K562 (cell line): ENCODE measurements around the gene TM9SF4. TPM values are rescaled to one million over a fixed set of nuclear protein-coding genes. Genes with fewer than 3 reads are reported as not detected.

Source experiments
- ATAC-seq: fragments of 200-7000 bp; cut with Tn5 transposase; 3 replicates; pipeline ENCODE4 v1.9.1; 2020; ENCODE audit warnings: moderate library complexity
- BruUV-seq: library from RNA; stranded (reverse); fragments of 400-500 nt; replicated peaks from 2 replicates; lab custom pipeline; 2021; lab: Mats Ljungman, UMichigan
- CTCF ChIA-PET: fragments of 300-600 bp; formaldehyde crosslinking; extraction: SDS; loops from one replicate; lab custom pipeline; 2021; ENCODE audit warnings: low intra/inter-chr PET ratio; lab: Yijun Ruan, JAX
- POLR2A ChIA-PET: fragments of 300-600, 350-650 bp; sonication (Branson Sonifier 250); formaldehyde crosslinking; extraction: SDS; loops from one replicate; lab custom pipeline; 2021; ENCODE audit warnings: antibody characterized with exemption, inconsistent platforms; lab: Yijun Ruan, JAX
- DNase-seq, 4 experiments: peaks; one replicate each; pipeline versions ENCODE4 v3.0.0 to v3.0.0-alpha.2; 2011 to 2018; ENCODE audit warnings: low spot score in 3 of 4, mixed read lengths in 3 of 4; ENCODE audit errors: extremely low read depth in 1 of 4
- FAIRE-seq: peaks from 2 replicates; lab custom pipeline; 2011; peaks lifted over from hg19 to GRCh38; lab: Jason Lieb, UNC
- H2AFZ ChIP-seq: 2 replicates; pipeline ENCODE4 v1.6.0; 2011; ENCODE audit warnings: low read depth, low read length, control low read depth, inconsistent platforms
- H3K27ac ChIP-seq: fragments of 200-600 bp; 3 replicates; pipeline ENCODE4 v1.8.0; 2011; ENCODE audit warnings: low read depth, mild to moderate bottlenecking, control low read depth, inconsistent platforms, low read length, moderate library complexity, mixed read lengths; ENCODE audit errors: extremely low read depth
- H3K27me3 ChIP-seq, 2 experiments: fragments of 300-600 bp in 1 of 2; 2 replicates in 1 of 2; 3 replicates in 1 of 2; pipeline versions ENCODE4 v1.6.0 to v1.8.0; 2011; ENCODE audit warnings: inconsistent platforms in 2 of 2, low read length in 2 of 2, mild to moderate bottlenecking in 1 of 2, mixed read lengths in 1 of 2, moderate library complexity in 1 of 2; ENCODE audit not compliant: control insufficient read depth in 2 of 2, insufficient read depth in 2 of 2
- H3K36me3 ChIP-seq: fragments of 300-600 bp; 3 replicates; pipeline ENCODE4 v1.8.0; 2011; ENCODE audit warnings: mild to moderate bottlenecking, low read length, inconsistent platforms; ENCODE audit not compliant: control insufficient read depth, insufficient read depth
- H3K4me1 ChIP-seq, 2 experiments: fragments of 200-600 bp in 1 of 2; replicated peaks in 1 of 2; 2 replicates in 1 of 2; 3 replicates in 1 of 2; pipeline versions ENCODE4 v1.5.1 to v1.8.0; 2011; ENCODE audit warnings: inconsistent platforms in 2 of 2, low read length in 2 of 2, mild to moderate bottlenecking in 1 of 2, mixed read lengths in 1 of 2, moderate library complexity in 1 of 2; ENCODE audit not compliant: control insufficient read depth in 2 of 2, insufficient read depth in 2 of 2
- H3K4me2 ChIP-seq: 2 replicates; pipeline ENCODE4 v1.6.1; 2011; ENCODE audit warnings: low read length, control low read depth, inconsistent platforms, mixed read lengths; ENCODE audit not compliant: insufficient read depth
- H3K4me3 ChIP-seq: fragments of 200-600 bp; sonication (generic), shearing (Covaris generic); 2 replicates; pipeline ENCODE4 v1.5.1; 2016; ENCODE audit warnings: control low read depth, inconsistent platforms
- H3K79me2 ChIP-seq: fragments of 200-600 bp; 3 replicates; pipeline ENCODE4 v1.8.0; 2011; ENCODE audit warnings: low read length, inconsistent platforms; ENCODE audit not compliant: control insufficient read depth, insufficient read depth
- H3K9ac ChIP-seq, 2 experiments: 2 replicates each; pipeline versions ENCODE4 v1.6.0 to v1.6.1; 2011; ENCODE audit warnings: low read depth in 2 of 2, low read length in 2 of 2, control low read depth in 1 of 2, inconsistent platforms in 1 of 2, mild to moderate bottlenecking in 1 of 2, mixed read lengths in 1 of 2; ENCODE audit not compliant: insufficient read depth in 1 of 2
- H3K9me1 ChIP-seq: one replicate; pipeline ENCODE4 v1.6.0; 2011; ENCODE audit warnings: inconsistent platforms, mild to moderate bottlenecking, low read length, moderate library complexity; ENCODE audit not compliant: control insufficient read depth, insufficient read depth
- H3K9me3 ChIP-seq: replicated peaks from 2 replicates; pipeline ENCODE4 v1.5.1; 2011; ENCODE audit warnings: low read depth, low read length, inconsistent platforms; ENCODE audit not compliant: control insufficient read depth, insufficient read depth
- H4K20me1 ChIP-seq: replicated peaks from 2 replicates; pipeline ENCODE4 v1.6.1; 2011; ENCODE audit warnings: low read length, inconsistent platforms, mixed read lengths; ENCODE audit not compliant: control insufficient read depth, insufficient read depth
- MAFF ChIP-seq: IDR thresholded peaks from 2 replicates; pipeline ENCODE4 v1.6.1; 2012; ENCODE audit warnings: low read length, improper control_type of control experiment
- RCOR1 ChIP-seq, 2 experiments: IDR thresholded peaks; 2 replicates each; pipeline ENCODE4 v1.6.1; 2012; ENCODE audit warnings: low read depth in 2 of 2, low read length in 2 of 2, borderline replicate concordance in 1 of 2, improper control_type of control experiment in 1 of 2
- SREBF2 ChIP-seq: sonication (generic); formaldehyde crosslinking; IDR thresholded peaks from 2 replicates; pipeline ENCODE4 v1.4.0; 2020; ENCODE audit warnings: mild to moderate bottlenecking, missing genetic modification reagents
- TBP ChIP-seq: optimal IDR thresholded peaks from 2 replicates; pipeline ENCODE3; 2011; ENCODE audit warnings: low read depth, low read length, improper control_type of control experiment
- ZNF586 ChIP-seq: fragments of 450-650 bp; formaldehyde crosslinking; conservative IDR thresholded peaks from 2 replicates; pipeline ENCODE4 v1.4.0; 2020; ENCODE audit warnings: mild to moderate bottlenecking, moderate library complexity
- ZNF589 ChIP-seq: fragments of 200-800 bp; sonication (Bioruptor generic); IDR thresholded peaks from 2 replicates; pipeline ENCODE4 v1.6.1; 2016; ENCODE audit warnings: low read depth, missing genetic modification characterization, missing compliant biosample characterization
- ZNF764 ChIP-seq: fragments of 250-450 bp; sonication (Bioruptor Pico); IDR thresholded peaks from 2 replicates; pipeline ENCODE4 v1.4.0; 2020; ENCODE audit warnings: low read depth, mild to moderate bottlenecking, moderate library complexity
- WGBS: fragments of 100-300 bp; shearing (Covaris generic); methylation state at CpG from one replicate; pipeline ENCODE4 v1.1.6; 2016; ENCODE audit warnings: low coverage, mixed read lengths; ENCODE audit not compliant: insufficient coverage; ENCODE audit errors: missing lambda C conversion rate; 5-methylcytosine and 5-hydroxymethylcytosine counted together
- in situ Hi-C: fragments of 300-500 bp; cut with MboI; formaldehyde crosslinking; loops from 4 replicates; pipeline ENCODE4 v1.15.0; 2018; ENCODE audit warnings: inconsistent platforms, mixed read lengths
- intact Hi-C: fragments of 100-400 bp; cut with micrococcal nuclease; formaldehyde crosslinking; loops from 2 replicates; pipeline ENCODE4 v1.14.2; 2022
- polyA plus RNA-seq, 8 experiments: library from polyadenylated mRNA; depleted of rRNA in 4 of 8; stranded (reverse) in 5 of 8; unstranded in 3 of 8; fragments of >200 nt; fragmentation: Nextera tagmentation in 2 of 8; fragmentation: Illumina TruSeq in 1 of 8; extraction: Ambion mirVana in 2 of 8; extraction: Trizol in 1 of 8; gene quantifications; 2 replicates each; pipeline versions ENCODE4 v1.2.1 to v1.2.3, GENCODE V29; 2011 to 2014; ENCODE audit warnings: inconsistent platforms in 1 of 8, missing spikeins in 1 of 8
- total RNA-seq, 7 experiments: library from RNA; depleted of rRNA in 6 of 7; stranded (reverse); fragments of >200 nt in 6 of 7; fragmentation: Illumina TruSeq in 2 of 7; extraction: Trizol in 2 of 7; gene quantifications; 2 replicates each; pipeline versions ENCODE4 v1.2.1 to v1.2.3, GENCODE V29; 2011 to 2021; ENCODE audit warnings: low replicate concordance in 1 of 7

Gene TM9SF4
- total and polyA plus RNA-seq, 9 of the 15 experiments (the other 6 are each of a cell fraction or from before 2014, with no cell fraction given): 14.5 to 46.3 (median 26.9) TPM

GRCh38 chr20:32129863-32130262 is 20.3 kb downstream of the TM9SF4 start (continued):
- no peak for TF ChIP-seq MAFF
- no peak for TF ChIP-seq TBP
- TF ChIP-seq ZNF586: no peak
- TF ChIP-seq RCOR1 (IDR thresholded peaks at IDR 0.05; ENCODE audit: borderline replicate concordance in 1 of 2, low read depth in 2 of 2, low read length in 2 of 2): no peak
- TF ChIP-seq ZNF589: no peak

DNA sequence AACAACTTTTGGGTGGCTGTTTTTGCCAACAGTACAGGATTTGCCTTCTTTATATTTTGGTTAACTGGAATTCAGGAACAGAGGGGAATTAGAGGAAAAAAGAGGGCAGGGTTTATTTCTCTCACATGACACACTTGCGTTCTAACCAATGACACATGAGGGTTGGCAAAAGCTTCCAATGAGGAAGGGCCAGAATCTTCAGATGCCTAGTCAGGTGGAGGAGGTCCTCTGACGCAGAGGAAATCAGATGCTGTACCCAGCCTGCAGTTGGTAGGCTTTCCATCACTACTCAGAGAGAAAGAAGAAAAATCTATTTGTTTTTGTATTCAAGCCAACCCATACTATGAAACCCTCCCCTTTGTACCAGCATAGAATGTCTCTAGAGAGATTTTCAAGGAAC is 20.8 kb downstream of the TM9SF4 start:
- FAIRE-seq: no peak
- peaks cover 47% of the 10 kb centered on the region for H3K79me2 ChIP-seq
- no peak overlapping the region for H3K4me3 ChIP-seq
- H3K9ac ChIP-seq: no peak overlapping the region
- no peak for ATAC-seq
- TF ChIP-seq ZNF764 (CRISPR knock-in tag): no peak
- TF ChIP-seq SREBF2 (CRISPR knock-in tag): no peak
- intact Hi-C loops: no loop called here
- no peak for DNase-seq
- no TSS peak for BruUV-seq
- no peaks in the 10 kb centered on the region for H3K9me1 ChIP-seq
- peaks cover 39% of the 10 kb centered on the region; the same call in 2 of the 3 replicates for H3K36me3 ChIP-seq
- no peaks in the 10 kb centered on the region for H3K4me1 ChIP-seq
- ChIA-PET CTCF (no interaction called here), POLR2A (interaction anchor here (1.0 to 2.2 kb wide), 2 partner anchors 11 to 14 kb away, joined by 3 to 6 read pairs; no protein-coding TSS in a partner anchor)
- H3K9me3 ChIP-seq: no peaks in the 10 kb centered on the region
- no peak overlapping the region for H3K4me2 ChIP-seq
- no peaks in the 10 kb centered on the region for H3K27me3 ChIP-seq
- H4K20me1 ChIP-seq: peaks cover 23% of the 10 kb centered on the region
- H2AFZ ChIP-seq: no peak overlapping the region
- no peak overlapping the region for H3K27ac ChIP-seq
- WGBS: 59% methylated on average over 2 of the region's 2 CpGs
- in situ Hi-C loops: no loop called here
